Type B pancreatic cell (in vitro differentiated cells): ENCODE data around the gene IGF2R. TPM values are rescaled to one million over a fixed set of nuclear protein-coding genes. Genes with fewer than 3 reads are reported as not detected.

Experiments used
- DNase-seq: peaks from one replicate; pipeline ENCODE4 v3.0.0; 2021; ENCODE audit warnings: mixed read lengths; ENCODE audit not compliant: unreplicated experiment; ENCODE audit errors: extremely low spot score
- H3K27ac Mint-ChIP-seq: 2 replicates; pipeline ENCODE4 v1.8.0; 2021; ENCODE audit warnings: mild to moderate bottlenecking, mixed read lengths
- H3K27me3 Mint-ChIP-seq: 2 replicates; pipeline ENCODE4 v1.8.0; 2021; ENCODE audit warnings: mixed read lengths
- H3K36me3 Mint-ChIP-seq: 2 replicates; pipeline ENCODE4 v1.8.0; 2021; ENCODE audit warnings: mixed read lengths
- H3K4me1 Mint-ChIP-seq: one replicate; pipeline ENCODE4 v1.8.0; 2021; ENCODE audit warnings: mixed read lengths; ENCODE audit not compliant: unreplicated experiment
- H3K4me3 Mint-ChIP-seq: 2 replicates; pipeline ENCODE4 v1.8.0; 2021; ENCODE audit warnings: mild to moderate bottlenecking, mixed read lengths
- H3K9me3 Mint-ChIP-seq: 2 replicates; pipeline ENCODE4 v1.8.0; 2021; ENCODE audit warnings: mixed read lengths
- total RNA-seq: library from RNA; stranded (reverse); gene quantifications from 2 replicates; pipeline ENCODE4 v1.2.1, GENCODE V29; 2021; ENCODE audit warnings: low replicate concordance
- TF ChIP-seq, protein P1 (sequence below): fragments of 200-600 bp; sonication (generic); conservative IDR thresholded peaks from 2 replicates; pipeline ENCODE4 v1.5.0; 2021; ENCODE audit warnings: antibody characterized with exemption, mild to moderate bottlenecking

The IGF2R gene
- total RNA-seq, 1 donor from 2014 or later: 79.8 TPM

DNA sequence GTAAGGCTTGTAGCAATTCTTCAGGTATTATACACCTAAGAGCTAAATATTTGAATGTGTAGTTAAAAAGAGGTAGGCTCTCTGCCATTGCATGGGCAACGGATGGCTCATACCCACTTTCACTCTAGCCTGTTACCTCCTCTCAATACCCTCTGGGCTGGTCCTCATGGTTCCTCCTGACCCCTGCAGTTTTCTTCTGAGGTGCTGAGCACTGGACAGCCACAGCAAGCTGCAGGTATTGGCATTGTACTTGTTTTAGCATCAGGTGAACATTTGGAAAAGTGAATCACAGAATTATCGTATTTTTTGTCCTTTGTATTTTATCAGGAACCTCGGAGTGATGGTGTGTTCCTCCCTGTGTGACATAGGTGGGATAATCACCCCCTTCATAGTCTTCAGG, 185.6 kb downstream of the IGF2R start:
- Mint-ChIP-seq H3K4me1 (no peaks in the 10 kb centered on the region), H3K36me3 (peaks cover 4% of the 10 kb centered on the region), H3K27ac (no peak overlapping the region), H3K4me3 (no peak overlapping the region), H3K27me3 (no peaks in the 10 kb centered on the region), H3K9me3 (peaks cover 6% of the 10 kb centered on the region)
- TF ChIP-seq, protein P1, sequence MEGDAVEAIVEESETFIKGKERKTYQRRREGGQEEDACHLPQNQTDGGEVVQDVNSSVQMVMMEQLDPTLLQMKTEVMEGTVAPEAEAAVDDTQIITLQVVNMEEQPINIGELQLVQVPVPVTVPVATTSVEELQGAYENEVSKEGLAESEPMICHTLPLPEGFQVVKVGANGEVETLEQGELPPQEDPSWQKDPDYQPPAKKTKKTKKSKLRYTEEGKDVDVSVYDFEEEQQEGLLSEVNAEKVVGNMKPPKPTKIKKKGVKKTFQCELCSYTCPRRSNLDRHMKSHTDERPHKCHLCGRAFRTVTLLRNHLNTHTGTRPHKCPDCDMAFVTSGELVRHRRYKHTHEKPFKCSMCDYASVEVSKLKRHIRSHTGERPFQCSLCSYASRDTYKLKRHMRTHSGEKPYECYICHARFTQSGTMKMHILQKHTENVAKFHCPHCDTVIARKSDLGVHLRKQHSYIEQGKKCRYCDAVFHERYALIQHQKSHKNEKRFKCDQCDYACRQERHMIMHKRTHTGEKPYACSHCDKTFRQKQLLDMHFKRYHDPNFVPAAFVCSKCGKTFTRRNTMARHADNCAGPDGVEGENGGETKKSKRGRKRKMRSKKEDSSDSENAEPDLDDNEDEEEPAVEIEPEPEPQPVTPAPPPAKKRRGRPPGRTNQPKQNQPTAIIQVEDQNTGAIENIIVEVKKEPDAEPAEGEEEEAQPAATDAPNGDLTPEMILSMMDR: no peak
- no peak for DNase-seq

- Mint-ChIP-seq H3K27me3 (no peaks in the 10 kb centered on the region), H3K9me3 (peaks cover 6% of the 10 kb centered on the region), H3K4me3 (no peak overlapping the region), H3K36me3 (peaks cover 10% of the 10 kb centered on the region), H3K4me1 (peaks cover 9% of the 10 kb centered on the region), H3K27ac (no peak overlapping the region)
- TF ChIP-seq, protein P1: no peak
- DNase-seq: no peak
Measured at GRCh38 chr6:160156842-160157241, 188.0 kb downstream of the IGF2R start.

DNA sequence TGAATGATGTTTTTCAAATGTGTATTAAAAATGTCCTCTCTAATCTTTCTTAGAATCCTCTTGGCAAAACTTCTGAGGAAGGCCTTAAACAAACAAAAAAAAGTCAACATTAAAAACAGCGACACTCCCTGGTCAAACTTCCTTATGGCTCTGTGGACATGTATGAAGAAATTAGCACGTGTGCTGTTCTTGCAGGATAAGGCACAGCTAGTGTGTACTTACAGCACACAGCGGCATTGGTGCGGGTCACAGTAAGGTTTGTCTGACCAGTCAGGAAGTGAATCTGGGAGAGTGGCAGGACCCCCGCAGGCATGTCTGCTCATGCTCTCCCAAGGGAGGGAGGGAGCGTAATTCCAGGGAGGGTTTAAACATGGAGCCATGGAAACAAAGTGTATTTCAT, 191.6 kb downstream of the IGF2R start:
- Mint-ChIP-seq H3K36me3 (peaks cover 10% of the 10 kb centered on the region), H3K4me1 (peaks cover 9% of the 10 kb centered on the region), H3K27me3 (no peaks in the 10 kb centered on the region), H3K27ac (peak overlapping the region; percentile 12), H3K4me3 (no peak overlapping the region), H3K9me3 (no peaks in the 10 kb centered on the region)
- TF ChIP-seq, protein P1: no peak
- no peak for DNase-seq

Other genes with a start within 250 kb of the IGF2R start
- 96.9 and 108 TPM in 2 replicates for gene WTAP, start 241.6 kb upstream of the IGF2R start, total RNA-seq
- gene ACAT2, start 207.0 kb upstream of the IGF2R start, total RNA-seq: 38.4 and 67.4 TPM in 2 replicates
- gene TCP1, start 179.5 kb upstream of the IGF2R start, total RNA-seq: 206 and 235 TPM in 2 replicates
- gene MRPL18, start 178.6 kb upstream of the IGF2R start, total RNA-seq: 59.1 and 65.2 TPM in 2 replicates
- 0.17 TPM in 1 of 2 replicates, not detected in the other for gene PNLDC1, start 168.8 kb upstream of the IGF2R start, total RNA-seq
- not detected in 2 replicates for gene MAS1, start 78.1 kb upstream of the IGF2R start, total RNA-seq
- gene SLC22A1, start 152.7 kb downstream of the IGF2R start, total RNA-seq: 1.2 and 3.0 TPM in 2 replicates